MCF 10A (cell line): ENCODE measurements around the gene MTERF4. TPM values are rescaled to one million over a fixed set of nuclear protein-coding genes. Genes with fewer than 3 reads are reported as not detected.

Experiments used
- BruUV-seq: library from RNA; stranded (reverse); fragments of 400-500 nt; replicated peaks from 2 replicates; lab custom pipeline; 2021; lab: Mats Ljungman, UMichigan
- CTCF ChIA-PET: fragments of 300-600 bp; sonication (Branson Sonifier 250); formaldehyde crosslinking; extraction: SDS; loops from one replicate; lab custom pipeline; 2021; ENCODE audit warnings: antibody characterized with exemption, inconsistent platforms; lab: Yijun Ruan, JAX
- POLR2A ChIA-PET: fragments of 300-600, 350-650 bp; sonication (Branson Sonifier 250); formaldehyde crosslinking; extraction: SDS; loops from one replicate; lab custom pipeline; 2020; ENCODE audit warnings: antibody characterized with exemption, inconsistent platforms; lab: Yijun Ruan, JAX
- DNase-seq: peaks from one replicate; pipeline ENCODE4 v3.0.0-alpha.2; 2018; ENCODE audit not compliant: unreplicated experiment
- H3K27ac Mint-ChIP-seq: one replicate; pipeline ENCODE4 v1.8.0; 2022; ENCODE audit warnings: mild to moderate bottlenecking, low read depth, mixed read lengths; ENCODE audit not compliant: unreplicated experiment
- H3K27me3 Mint-ChIP-seq: one replicate; pipeline ENCODE4 v1.8.0; 2022; ENCODE audit warnings: mixed read lengths; ENCODE audit not compliant: insufficient read depth, unreplicated experiment
- H3K36me3 Mint-ChIP-seq: one replicate; pipeline ENCODE4 v1.8.0; 2022; ENCODE audit warnings: mild to moderate bottlenecking, moderate library complexity, mixed read lengths; ENCODE audit not compliant: insufficient read depth, unreplicated experiment
- H3K4me1 Mint-ChIP-seq: one replicate; pipeline ENCODE4 v1.8.0; 2022; ENCODE audit warnings: mixed read lengths; ENCODE audit not compliant: insufficient read depth, unreplicated experiment
- H3K4me3 Mint-ChIP-seq: one replicate; pipeline ENCODE4 v1.8.0; 2022; ENCODE audit warnings: mild to moderate bottlenecking, moderate library complexity, mixed read lengths; ENCODE audit not compliant: unreplicated experiment
- H3K9me3 Mint-ChIP-seq: one replicate; pipeline ENCODE4 v1.8.0; 2022; ENCODE audit warnings: mixed read lengths; ENCODE audit not compliant: unreplicated experiment
- intact Hi-C: fragments of 100-400 bp; cut with micrococcal nuclease; formaldehyde crosslinking; loops from 2 replicates; pipeline ENCODE4 v1.14.1; 2022
- total RNA-seq: library from RNA; stranded (reverse); gene quantifications from 2 replicates; pipeline ENCODE4 v1.2.3, GENCODE V29; 2022
- TF ChIP-seq, protein P1 (sequence below): fragments of 200-600 bp; IDR thresholded peaks from one replicate; pipeline ENCODE4 v1.8.0; 2022; ENCODE audit warnings: antibody characterized with exemption, mild to moderate bottlenecking; ENCODE audit not compliant: unreplicated experiment

MTERF4 gene
- total RNA-seq, 1 experiment from 2014 or later: 29.9 TPM

DNA sequence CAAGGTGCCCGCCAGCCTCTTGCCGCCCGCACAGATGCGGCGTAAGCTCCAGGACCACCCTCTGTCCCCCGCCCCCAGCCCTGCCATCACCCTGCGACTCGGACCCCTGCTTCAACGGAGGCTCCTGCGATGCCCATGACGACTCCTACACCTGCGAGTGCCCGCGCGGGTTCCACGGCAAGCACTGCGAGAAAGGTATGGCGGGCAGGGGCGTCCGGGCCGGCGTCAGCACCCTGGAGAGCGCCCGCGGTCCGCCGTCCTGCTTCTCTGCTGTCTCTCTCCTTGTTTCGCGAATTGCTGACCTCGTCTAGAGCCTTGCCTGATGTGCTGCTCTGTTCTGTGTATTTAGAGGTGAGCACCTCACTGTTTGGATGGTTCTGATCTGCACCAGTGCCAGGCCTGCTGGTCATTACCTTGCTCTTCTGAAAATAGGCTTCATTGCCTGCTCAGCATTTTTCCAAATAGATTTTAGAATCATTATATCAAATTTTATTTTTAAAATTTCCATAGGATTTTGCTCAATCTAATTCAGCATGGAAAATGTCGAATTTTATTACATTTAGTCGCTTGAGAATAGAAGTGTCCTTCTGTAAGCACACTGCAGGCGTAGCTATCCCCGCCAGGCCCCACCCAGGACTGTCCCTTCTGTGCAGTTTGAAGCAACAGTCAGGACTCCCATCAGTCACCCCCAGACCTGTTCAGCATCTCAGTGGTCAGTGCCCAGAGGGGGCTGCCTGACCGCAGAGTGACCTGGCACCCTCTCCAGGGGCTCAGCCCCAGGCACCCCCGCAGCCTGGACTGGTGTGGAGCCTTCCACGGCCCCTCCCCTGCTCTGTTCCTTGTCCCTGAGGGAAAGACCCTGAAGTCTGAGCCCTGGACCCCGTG, 52.1 kb downstream of the MTERF4 start:
- H3K27ac Mint-ChIP-seq: no peak overlapping the region
- intact Hi-C loops: no loop called here
- H3K9me3 Mint-ChIP-seq: no peaks in the 10 kb centered on the region
- TF ChIP-seq, protein P1, sequence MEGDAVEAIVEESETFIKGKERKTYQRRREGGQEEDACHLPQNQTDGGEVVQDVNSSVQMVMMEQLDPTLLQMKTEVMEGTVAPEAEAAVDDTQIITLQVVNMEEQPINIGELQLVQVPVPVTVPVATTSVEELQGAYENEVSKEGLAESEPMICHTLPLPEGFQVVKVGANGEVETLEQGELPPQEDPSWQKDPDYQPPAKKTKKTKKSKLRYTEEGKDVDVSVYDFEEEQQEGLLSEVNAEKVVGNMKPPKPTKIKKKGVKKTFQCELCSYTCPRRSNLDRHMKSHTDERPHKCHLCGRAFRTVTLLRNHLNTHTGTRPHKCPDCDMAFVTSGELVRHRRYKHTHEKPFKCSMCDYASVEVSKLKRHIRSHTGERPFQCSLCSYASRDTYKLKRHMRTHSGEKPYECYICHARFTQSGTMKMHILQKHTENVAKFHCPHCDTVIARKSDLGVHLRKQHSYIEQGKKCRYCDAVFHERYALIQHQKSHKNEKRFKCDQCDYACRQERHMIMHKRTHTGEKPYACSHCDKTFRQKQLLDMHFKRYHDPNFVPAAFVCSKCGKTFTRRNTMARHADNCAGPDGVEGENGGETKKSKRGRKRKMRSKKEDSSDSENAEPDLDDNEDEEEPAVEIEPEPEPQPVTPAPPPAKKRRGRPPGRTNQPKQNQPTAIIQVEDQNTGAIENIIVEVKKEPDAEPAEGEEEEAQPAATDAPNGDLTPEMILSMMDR: no peak
- ChIA-PET POLR2A (no interaction called here), CTCF (interaction anchor here (0.6 to 0.8 kb wide), 3 partner anchors 9 to 320 kb away, joined by 3 to 4 read pairs (median 3); no protein-coding TSS in a partner anchor)
- no peaks in the 10 kb centered on the region for H3K4me1 Mint-ChIP-seq
- no peak overlapping the region for H3K4me3 Mint-ChIP-seq
- H3K36me3 Mint-ChIP-seq: peaks cover 17% of the 10 kb centered on the region
- no peaks in the 10 kb centered on the region for H3K27me3 Mint-ChIP-seq
- no TSS peak for BruUV-seq
- DNase-seq: no peak

DNA sequence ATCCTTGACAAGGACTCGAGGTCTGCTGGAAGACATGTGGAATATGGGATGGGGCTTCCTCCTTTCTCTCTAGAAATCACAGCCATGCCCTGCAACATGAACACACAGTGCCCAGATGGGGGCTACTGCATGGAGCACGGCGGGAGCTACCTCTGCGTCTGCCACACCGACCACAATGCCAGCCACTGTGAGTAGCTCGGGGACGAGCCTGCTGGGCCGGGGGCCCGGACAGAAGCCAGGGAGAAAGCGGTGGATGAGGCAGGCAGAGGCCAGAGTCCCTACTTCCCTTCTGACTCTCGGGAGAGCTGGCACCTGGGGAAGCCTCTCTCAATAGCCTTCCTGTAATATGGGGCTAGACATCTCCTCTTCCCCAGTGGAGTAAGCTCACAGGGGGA, 53.1 kb downstream of the MTERF4 start:
- Mint-ChIP-seq H3K4me1 (no peaks in the 10 kb centered on the region), H3K36me3 (peaks cover 17% of the 10 kb centered on the region), H3K4me3 (no peak overlapping the region), H3K27me3 (no peaks in the 10 kb centered on the region), H3K9me3 (peaks cover under 1% of the 10 kb centered on the region), H3K27ac (no peak overlapping the region)
- no peak for DNase-seq
- no TSS peak for BruUV-seq
- ChIA-PET POLR2A (no interaction called here), CTCF (no interaction called here)
- intact Hi-C loops: no loop called here
- TF ChIP-seq, protein P1: no peak

DNA sequence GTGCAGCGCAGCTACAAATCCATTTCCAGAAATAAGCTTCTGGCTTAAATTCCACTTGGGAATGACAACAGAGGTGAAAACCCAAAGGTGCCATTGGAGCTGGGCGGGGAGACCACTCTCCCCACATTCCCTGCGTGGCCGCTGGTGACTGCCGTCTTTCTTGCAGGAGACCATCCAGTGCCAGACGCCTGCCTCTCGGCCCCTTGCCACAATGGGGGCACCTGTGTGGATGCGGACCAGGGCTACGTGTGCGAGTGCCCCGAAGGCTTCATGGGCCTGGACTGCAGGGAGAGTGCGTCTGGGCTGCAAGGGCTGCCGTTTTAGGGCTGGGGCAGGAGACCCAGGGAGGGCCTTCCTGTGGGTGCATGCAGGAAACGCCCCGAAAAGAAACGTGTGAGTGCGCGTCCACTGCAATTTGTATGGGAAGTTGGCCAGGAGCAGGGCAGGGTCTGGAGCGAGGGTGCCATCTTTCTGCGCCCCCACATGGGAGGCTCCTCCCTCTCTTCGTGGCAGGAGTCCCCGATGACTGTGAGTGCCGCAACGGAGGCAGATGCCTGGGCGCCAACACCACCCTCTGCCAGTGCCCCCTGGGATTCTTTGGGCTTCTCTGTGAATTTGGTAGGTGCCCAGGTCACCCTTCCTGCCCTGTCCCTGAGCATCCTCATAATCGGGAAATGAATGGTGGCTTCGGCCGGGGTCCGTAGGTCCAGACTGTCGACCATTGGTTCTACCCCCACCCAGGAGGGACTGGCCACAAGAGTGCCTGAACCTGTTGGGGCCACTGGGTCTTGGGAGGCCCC, 53.7 kb downstream of the MTERF4 start:
- Mint-ChIP-seq H3K4me1 (no peaks in the 10 kb centered on the region), H3K4me3 (no peak overlapping the region), H3K27ac (no peak overlapping the region), H3K36me3 (peaks cover 17% of the 10 kb centered on the region), H3K9me3 (peaks cover 7% of the 10 kb centered on the region), H3K27me3 (no peaks in the 10 kb centered on the region)
- BruUV-seq: no TSS peak
- intact Hi-C loops: no loop called here
- CTCF ChIA-PET: no interaction called here
- POLR2A ChIA-PET: no interaction called here
- TF ChIP-seq, protein P1: no peak
- DNase-seq: no peak
